NOMO-1 treated with DMSO at 0.1 percent for 48 hours (cell line): Measurements from ENCODE around the gene CTSF.
"Not testable (repeated sequence)": the region's sequence is repeated elsewhere in the genome, so short reads cannot be mapped to it uniquely, and the experiment has no call there.

ENCODE experiments used
- DNase-seq: peaks from one replicate; lab custom pipeline; 2025; ENCODE audit not compliant: unreplicated experiment; lab: John Stamatoyannopoulos, UW

The CTSF gene

DNA sequence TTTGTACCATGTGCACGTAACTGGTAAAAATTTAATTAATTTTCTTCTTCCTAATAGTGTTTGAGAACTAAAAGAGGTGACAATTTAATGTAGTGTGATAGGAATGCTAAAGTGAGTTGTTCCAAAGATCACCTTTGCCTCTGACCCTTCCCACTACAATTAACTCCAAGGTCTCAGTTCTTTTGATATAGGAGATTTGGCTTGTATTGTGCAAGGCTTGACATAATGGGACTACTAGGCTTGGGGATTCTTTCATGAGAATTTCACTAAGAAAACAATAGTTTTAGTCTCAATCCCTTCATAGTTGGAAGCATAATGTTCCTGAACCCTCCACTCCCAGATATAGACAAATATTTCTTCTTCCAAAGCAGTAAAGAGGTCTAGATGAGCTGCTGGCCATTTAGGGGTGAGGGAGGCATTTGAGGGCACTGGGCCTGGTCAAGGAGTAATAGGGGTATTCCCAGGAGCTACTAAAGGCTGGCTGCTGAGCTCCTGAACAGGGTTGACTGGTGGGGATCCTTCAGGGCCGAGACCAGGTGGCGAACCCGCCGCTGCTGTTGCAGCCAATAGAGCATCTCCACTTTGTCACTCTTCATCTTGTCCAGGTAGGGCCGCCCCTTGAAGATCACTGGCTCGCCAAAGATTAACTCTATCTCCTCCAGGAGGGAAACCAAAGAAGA, 21.7 kb upstream of the CTSF start:
- no peak for DNase-seq

DNA sequence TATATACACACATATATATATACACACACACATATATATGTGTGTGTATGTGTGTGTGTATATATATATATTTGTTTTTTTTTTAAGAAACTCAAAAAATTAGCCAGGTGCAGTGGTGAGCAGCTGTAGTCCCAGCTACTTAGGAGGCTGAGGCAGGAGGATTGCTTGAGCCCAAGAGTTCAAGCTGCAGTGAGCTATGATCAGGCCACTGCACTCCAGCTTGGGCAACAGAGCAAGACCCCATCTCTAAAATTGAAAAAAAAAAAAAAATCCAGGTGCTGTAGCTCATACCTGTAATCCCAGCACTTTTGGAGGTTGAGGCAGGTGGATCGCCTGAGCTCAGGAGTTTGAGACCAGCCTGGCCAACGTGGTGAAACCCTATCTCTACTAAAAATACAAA, 20.9 kb upstream of the CTSF start:
- DNase-seq: not testable (repeated sequence)

DNA sequence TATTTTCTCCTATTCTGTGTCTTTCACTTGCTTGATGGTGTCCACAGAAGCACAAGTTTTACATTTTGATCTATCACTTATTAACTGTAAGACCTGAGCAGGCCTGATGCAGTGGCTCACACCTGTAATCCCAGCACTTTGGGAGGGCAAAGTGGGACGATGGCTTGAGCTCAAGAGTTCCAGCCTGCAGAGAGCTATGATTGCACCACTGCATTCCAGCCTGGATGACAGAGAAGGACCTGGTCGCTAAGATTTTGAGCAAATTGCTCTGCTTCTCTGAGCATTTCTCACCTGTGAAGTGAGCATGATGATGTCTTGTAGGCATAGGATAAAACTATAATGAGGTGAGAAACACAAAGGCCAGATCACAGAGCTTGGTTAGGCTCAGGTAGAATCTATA, 17.7 kb upstream of the CTSF start:
- no peak for DNase-seq

DNA sequence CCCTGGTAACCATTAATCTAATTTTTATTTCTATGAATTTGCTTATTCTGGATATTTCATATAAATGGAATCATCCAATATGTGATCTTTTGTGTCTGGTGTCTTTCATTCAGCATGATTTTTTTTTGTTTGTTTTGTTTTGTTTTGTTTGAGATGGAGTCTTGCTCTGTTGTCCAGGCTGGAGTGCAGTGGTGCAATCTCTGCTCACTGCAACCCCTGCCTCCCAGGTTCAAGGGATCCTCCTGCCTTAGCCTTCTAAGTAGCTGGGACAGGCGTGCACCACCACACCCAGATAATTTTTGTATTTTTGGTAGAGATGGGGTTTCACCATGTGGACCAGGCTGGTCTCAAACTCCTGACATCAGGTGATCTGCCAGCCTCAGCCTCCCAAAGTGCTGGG, 17.0 kb upstream of the CTSF start:
- not testable (repeated sequence) for DNase-seq

DNA sequence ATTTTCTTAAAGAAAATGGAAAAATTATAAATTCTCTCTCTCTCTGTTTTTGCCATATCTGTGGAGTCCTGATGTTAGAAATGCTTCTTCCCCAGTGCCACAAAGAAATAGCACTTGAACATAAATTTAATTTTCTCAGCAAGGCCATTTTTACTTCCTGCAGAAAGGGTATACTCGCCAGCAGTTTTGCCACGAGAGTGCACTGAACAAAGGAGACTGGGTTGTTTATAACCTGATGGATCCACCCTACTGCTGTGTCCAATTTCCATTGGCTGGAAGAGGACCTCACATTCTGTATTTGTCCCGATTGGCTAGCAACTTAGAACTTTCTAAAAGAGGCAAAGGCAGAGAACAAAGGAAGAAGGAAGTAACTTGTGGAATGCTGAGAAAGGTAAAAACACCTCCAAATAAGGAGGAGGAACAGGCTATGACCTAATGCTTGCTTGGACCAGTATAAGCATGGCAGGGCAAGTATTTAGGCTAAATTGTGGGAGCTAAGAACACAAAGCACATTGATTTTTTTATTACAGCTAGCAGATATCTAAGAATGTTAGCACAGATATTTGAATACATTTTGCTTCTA, 14.2 kb upstream of the CTSF start:
- DNase-seq: not testable (repeated sequence)

DNA sequence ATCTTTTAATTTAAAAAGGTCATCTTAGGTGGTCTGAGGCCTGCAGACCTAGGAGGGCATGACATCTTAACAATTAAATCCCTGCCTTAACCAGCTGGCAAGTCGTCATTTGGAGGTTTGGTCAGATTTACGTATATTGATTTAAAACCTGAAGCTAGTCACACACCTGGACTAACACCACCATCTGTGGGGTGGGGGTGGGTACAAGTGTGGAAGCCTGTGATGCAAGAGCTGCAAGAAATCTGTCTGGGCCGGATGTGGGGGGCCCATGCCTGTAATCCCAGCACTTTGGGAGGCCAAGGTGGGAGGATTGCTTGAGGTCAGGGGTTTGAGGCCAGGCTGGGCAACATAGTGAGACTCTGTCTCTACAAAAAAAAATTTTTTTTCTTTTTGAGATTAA, 12.9 kb upstream of the CTSF start:
- no peak for DNase-seq

DNA sequence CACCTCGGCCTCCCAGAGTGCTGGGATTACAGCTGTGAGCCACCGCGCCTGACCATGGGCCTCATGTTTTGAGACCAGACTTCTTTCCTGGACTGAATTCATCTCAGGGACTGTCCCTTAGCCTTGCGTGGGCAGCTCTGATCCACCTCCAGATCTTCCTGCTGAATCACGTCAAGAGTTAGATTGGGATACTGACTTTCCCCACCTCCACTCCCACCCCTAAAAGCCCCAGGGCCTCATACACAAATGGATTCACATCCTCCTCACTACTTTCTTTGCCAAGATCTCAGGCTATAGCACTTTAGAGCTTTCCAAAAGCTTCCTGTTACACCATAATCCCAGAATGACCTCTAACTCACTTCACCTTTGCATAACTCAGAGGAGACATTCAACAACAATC, 12.4 kb upstream of the CTSF start:
- DNase-seq: no peak

DNA sequence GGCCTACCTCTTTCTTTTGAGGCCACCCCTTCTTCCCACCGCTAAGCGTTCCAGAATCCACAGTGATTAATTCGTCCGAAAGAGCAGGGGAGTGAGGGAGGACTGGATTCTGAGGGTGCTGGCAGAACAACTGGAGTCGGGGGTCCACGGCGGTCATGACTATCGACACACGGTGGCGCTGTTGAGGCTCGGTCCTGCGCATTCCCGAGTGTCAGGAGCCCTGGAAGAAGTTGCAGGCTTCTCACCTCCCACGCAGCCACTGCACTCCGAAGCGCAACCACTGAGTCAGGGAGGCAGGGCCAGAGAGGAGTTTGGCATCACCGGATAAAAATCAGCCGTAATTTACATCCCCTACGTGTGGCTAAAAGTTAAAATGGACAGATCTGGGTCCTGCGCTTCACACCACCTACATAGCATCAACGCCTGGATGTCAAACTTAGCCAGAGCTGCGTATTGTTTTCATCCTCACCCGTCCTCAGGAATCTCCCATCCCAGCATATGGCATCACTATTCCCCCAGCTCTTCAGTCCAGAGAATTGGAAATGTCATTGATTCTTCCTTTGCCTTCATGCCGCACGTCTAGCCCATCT, 10.7 kb upstream of the CTSF start:
- peak; percentile 21 for DNase-seq

DNA sequence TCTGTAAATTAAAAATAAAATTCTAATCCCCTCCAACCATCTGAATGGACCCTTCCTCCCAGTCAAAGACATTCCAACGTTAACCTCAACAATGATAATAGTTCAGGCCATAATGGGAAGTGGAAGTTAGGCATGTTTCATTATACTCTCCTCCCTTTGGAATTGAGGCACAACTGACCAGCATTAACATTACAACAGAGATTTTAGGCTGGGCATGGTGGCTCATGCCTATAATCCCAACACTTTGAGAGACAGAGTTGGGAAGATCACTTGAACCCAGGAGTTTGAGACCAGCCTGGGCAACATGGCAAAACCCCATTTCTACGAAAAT, 2.4 kb upstream of the CTSF start:
- no peak for DNase-seq

DNA sequence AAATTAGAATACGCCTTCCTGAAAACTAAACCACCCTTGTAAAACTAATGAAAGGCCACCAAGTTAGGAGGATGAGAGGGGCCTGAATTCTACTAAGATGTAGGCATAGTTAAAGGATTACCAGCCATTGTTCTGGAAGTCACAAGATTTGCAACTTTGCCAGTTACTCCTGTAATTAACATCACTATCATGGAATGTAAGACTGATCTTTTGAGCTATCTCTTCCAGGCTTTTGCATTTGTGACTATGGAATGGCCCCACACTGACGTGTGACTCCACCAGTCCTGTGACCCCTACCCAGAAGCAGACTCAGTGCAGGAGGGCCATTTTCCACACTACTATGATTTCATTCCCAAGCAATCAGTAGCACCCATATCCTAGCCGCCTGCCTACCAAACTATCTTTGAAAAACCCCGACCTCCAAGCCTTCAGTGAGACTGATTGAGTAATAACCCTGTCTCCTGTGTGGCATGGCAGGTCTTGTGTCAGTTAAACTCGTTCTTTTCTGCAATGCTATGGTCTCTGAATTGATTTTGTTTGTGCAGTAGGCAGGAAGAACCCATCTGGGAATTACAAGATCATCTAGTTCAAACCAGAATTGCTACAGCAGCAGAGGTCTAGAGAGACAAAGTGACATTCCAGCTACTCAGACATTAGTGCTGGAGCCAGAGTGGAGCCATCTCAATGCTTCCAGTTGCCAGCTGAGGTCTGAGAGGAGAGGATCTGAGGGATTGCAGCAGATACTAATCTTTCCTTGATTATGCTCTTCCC, 1.9 kb upstream of the CTSF start:
- no peak for DNase-seq

DNA sequence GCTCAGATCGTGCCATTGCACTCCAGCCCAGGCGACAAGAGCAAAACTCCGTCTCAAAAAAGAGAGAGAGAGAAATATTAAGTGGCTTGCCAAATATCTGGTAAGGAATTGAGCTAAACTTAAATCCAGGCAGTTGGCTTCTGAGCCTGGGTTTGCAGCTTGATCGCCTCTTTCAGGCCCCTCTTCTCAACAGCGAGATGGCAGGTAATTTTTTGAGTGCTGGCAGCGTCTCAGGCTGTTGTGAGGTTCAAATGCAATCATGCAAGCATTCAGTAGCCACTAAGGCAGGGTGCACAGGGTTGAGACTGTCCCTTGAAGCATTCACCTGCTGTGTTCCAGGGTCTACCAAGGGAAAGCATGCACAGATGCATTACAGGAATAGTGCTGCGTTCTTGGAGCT, 670 bp upstream of the CTSF start:
- DNase-seq: no peak

DNA sequence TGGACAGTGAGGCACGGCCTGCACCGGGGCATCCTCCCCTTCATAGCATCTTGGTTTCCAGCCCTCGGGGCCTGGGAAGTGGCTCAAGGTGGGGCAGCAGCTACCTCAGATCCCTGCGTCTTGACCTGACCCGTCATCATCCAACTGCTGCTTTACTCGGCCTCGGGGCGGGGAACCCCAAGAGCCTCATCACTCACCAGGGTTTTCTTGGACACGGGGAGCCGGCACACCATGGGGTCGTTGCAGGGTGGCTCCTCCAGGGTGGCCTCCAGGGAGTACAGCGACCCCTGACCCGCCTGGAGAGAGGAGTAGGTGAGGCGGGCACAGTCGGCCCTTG, 651 bp downstream of the CTSF start:
- DNase-seq: no peak

DNA sequence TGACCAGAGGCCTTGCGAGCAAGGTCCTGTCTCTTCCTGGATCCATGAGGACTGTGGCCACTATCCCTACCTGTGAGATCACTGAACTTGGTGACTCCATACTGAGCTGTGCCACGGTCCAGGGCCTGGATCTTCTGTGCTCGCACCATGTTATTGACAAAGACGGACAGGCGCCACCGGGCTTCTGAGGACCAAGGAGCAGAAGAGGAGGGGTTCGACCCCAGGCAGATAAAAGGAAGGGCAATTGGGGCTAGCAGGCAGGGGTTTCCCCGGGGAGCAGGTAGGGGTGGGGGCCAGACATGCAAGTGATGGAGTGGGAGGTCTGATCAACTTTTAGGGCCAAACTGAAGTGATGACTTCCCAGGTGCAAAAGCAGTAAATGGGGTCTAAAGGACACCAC, 2.2 kb downstream of the CTSF start:
- no peak for DNase-seq

DNA sequence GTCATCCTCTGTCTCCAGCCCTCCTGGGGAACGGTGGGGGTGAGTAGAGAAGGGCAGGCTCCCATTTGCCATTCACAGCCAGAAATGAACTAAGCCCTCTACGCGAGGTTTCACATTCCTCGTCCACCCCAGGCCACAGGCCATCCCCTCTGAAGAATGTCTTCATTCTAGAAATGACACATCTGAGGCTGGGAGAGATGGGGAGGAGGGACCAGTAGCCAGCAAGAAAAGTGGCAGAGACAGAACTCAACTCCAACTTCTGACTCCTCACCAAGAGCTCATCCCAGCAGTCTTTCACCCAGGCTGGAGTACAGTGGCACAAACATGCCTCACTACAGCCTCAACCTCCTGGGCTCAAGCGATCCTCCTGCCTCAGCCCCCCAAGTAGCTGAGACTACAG, 3.4 kb downstream of the CTSF start:
- DNase-seq: no peak

DNA sequence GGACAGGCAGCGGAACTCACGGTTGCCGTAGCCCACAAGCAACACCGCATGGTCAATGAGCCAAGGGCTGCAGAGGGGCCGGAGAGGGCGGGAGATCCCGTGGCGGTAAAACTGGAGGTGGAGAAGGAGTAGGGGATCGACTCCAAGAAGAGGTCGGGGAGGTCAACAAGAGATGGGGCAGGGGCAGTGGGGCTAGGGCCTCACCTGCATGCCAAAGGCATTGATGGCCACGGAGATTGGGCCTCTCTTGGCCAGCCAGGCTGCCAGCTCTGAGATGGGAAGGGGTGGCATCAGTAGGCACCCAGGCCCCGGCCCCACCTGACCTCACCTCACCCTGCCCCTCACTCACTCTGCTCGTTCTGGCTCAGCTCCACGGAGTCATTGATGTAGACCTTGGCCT, 3.9 kb downstream of the CTSF start:
- no peak for DNase-seq

DNA sequence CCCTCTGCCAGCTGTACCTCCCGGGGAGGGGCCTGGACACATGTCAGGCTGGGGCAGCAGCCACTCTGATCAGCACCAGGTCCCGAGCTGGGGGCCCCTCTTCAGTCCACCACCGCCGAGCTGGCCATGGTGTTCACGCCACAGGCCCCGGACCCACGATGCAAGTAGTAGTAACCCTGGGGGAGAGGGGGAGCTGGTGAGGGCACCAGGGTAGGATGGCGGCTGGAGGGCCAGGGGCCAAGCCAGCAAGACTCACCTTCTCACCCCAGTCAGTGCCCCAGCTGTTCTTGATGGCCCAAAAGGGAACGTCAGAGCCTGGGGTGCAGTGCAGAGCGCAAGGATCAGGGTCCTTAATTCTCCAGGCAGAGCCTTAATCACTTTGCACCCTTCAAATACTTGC, 4.6 kb downstream of the CTSF start:
- DNase-seq: no peak

DNA sequence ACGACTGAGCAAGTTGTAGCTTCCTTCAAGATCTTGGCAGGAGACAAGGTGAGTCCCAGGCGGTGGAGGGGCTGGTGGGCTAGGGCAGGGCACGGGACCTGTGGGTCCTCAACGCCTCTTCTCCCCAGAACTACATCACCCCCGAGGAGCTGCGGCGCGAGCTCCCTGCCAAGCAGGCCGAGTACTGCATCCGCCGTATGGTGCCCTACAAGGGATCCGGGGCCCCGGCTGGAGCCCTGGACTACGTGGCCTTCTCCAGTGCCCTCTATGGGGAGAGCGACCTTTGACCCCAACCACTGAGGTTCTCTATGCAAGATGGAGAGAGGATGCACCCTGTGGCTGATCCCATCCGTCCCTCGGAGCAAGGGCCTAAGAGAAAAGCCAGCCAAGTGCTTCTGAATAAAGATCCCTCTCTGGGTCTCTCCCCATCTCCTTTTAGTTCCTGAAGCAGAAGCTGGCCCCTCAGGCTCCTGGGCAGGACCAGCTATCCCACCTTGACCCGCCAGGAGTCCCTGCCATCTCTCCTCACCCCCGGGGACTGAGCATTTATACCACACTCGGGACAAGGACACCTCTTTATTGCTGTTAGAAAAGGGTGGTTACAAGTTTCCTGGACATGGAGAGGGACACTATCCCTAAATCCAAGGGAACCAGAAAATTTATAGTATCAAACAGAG, 5.4 kb downstream of the CTSF start:
- DNase-seq: no peak

DNA sequence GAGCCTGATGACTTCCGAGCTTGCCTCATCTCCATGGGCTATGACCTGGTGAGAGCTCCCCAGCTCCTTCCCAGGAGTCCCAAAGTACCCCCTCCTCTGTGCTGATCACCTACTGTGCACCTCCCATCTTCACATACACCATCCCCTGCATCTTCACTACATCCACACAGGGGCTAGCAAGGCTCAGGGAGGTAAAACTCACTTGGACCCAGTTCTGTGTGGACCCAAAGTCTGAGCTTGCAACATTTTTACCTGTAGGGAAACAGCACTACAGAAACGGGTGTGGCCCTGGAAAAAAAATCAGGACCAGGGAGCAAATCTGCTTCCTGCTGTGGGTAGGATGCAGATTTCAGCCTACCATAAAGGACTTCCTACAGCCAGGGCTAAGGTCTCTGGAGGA, 6.1 kb downstream of the CTSF start:
- DNase-seq: no peak

DNA sequence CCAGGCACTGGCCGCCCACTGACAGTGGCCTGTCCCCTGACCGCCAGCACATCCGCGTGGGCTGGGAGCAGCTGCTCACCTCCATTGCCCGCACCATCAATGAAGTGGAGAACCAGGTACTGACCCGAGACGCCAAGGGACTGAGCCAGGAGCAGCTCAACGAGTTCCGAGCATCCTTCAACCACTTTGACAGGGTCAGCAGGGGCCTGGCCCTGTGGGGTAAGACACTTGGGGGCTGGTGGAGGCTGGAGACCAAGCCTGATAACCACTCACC, 6.5 kb downstream of the CTSF start:
- no peak for DNase-seq

DNA sequence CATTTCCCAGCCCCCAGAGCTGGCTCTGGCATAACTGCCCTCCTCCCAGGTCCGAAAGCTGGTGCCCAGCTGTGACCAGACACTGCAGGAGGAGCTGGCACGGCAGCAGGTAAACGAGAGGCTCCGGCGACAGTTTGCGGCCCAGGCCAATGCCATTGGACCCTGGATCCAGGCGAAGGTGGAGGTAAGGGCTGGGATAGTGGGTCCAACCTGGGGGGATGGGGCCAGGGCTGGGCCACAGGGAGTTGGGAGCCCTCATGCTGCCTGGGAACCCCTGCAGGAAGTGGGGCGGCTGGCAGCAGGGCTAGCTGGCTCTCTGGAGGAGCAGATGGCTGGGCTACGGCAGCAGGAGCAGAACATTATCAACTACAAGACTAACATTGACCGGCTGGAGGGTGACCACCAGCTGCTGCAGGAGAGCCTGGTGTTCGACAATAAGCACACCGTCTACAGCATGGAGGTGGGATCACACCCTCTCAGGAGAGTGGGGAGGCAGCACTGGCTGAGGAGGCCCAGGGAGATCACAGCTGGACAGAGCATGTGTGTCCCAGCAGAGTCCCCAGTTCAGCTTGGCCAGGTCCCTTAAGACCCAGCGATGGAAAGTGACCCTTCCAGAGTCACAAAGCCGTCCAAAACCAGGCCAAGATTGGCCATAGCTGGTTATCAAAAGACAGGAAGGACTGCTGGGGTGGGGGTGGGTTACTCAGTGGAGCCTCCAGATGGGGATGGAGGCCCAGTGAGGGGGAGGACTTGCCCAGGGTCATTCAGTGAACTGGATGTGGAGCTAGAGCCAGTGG, 7.0 kb downstream of the CTSF start:
- DNase-seq: no peak
